AG09309 (cell line): Measurements from ENCODE around the gene MYL10.

Experiments
- DNase-seq: peaks from one replicate; pipeline ENCODE4 v3.0.0-alpha.2; 2010; ENCODE audit warnings: low read depth
- H3K4me3 ChIP-seq: 2 replicates; pipeline ENCODE4 v1.5.1; 2011; ENCODE audit warnings: mild to moderate bottlenecking, low read depth, low read length, moderate library complexity; ENCODE audit not compliant: control insufficient read depth
- TF ChIP-seq, protein P1 (sequence below): IDR thresholded peaks from 2 replicates; pipeline ENCODE4 v1.5.1; 2011; ENCODE audit warnings: mild to moderate bottlenecking, low read depth, low read length, inconsistent platforms; ENCODE audit not compliant: insufficient read depth, control insufficient read depth; ENCODE audit errors: missing control alignments

Gene MYL10

DNA sequence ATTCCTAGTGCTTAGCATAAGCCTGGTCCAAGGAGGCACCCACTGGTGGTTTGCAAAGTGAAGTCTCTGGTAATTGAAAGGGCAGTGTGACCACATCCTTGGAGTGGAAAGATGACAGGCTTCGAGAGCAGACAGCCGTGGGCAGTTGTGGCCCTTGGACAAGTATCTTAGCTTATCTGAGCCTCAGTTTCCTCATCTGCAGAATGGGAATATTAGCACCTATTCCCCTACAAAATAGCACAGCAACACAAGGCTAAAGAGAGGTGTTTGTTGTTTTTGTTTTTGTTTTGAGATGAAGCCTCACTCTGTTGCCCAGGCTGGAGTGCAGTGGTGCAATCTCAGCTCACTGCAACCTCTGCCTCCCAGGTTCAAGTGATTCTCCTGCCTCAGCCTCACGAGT, 29.3 kb downstream of the MYL10 start:
- TF ChIP-seq, protein P1, sequence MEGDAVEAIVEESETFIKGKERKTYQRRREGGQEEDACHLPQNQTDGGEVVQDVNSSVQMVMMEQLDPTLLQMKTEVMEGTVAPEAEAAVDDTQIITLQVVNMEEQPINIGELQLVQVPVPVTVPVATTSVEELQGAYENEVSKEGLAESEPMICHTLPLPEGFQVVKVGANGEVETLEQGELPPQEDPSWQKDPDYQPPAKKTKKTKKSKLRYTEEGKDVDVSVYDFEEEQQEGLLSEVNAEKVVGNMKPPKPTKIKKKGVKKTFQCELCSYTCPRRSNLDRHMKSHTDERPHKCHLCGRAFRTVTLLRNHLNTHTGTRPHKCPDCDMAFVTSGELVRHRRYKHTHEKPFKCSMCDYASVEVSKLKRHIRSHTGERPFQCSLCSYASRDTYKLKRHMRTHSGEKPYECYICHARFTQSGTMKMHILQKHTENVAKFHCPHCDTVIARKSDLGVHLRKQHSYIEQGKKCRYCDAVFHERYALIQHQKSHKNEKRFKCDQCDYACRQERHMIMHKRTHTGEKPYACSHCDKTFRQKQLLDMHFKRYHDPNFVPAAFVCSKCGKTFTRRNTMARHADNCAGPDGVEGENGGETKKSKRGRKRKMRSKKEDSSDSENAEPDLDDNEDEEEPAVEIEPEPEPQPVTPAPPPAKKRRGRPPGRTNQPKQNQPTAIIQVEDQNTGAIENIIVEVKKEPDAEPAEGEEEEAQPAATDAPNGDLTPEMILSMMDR = no peak
- no peak overlapping the region for H3K4me3 ChIP-seq
- DNase-seq = no peak

DNA sequence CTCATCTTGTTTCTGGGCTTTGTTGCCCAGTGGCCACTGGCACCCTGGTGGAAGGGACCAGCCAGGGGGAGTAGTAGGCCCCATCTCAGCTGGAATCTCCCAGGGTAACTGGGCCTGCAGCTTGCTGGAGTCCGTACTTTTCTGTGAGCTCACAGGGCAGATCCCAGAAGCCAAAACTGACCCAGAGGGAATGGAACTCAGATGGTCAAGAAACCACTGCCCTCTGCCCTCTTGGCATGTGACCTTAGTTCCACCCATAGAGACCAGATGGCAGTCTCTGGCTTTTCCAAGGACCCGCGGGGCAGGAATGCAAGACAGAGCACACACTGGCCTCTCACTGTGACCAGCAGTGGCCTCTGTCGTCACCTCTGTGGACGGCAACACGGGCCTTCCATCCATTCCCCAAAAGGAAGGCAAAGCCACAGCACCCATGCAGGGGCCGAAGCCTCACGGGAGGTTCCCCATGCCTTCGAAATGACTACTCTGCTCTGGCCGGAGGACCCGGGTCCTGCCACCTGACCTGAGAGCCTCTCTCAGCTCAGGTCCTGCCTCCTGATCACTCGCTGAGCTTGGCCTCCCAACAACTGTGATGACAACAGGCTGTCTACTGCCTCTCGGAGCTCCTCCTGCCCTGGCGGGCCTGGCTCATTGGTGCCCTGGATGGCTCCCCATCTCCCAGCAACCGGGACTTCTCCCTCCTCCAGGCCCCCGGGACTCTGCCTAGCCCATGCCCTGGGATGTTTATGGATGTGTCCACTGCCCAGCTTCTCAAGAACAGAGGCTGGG, 29.9 kb downstream of the MYL10 start:
- TF ChIP-seq, protein P1 = no peak
- no peak overlapping the region for H3K4me3 ChIP-seq
- no peak for DNase-seq

DNA sequence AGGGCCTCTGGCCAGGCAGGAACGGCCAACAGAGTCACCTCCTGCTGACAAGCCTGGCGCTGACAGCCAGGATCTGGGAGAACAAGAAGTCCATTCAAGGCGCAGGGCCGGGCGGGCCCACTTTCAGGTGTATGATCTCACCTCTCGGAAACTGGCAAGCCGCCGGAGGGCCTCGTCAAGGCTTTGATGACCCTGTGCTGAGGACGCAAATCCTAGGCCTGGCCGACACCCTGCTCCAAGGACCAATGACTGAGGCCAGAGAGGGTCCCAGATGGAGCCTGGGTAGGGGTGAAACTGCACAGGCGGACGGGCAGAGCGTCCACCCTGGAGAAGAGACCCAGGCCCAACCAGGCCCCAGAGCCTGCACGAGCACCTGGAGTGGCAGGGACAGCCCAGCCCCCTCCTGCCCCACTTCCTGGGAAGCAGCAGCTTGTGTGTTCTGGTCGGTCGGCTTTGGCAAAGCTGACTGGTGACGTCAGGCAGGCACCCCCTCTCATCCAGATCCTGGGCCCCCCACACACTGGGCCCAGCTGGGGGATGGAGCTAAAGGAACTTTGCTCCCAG, 30.6 kb downstream of the MYL10 start:
- no peak for DNase-seq
- TF ChIP-seq, protein P1 = no peak
- H3K4me3 ChIP-seq = no peak overlapping the region

DNA sequence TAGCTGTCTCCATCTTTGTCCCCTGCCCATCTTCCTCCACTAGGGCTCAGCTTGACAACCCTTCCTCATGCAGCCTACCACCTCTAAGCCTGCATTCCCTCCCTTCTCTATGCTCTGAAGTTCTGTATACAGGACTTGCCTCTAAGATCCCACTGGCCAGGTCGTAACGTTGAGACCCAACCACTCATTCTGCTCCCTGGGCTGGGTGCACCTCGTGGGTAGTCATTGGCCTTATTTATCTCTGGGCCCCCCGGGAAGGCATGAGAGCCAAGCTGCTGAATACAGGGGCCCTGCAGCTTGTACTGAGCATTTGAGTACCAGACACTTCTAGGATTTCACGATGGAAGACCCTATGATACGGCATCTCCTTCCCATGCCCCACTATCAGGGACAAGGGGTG, 31.2 kb downstream of the MYL10 start:
- TF ChIP-seq, protein P1 = no peak
- no peak overlapping the region for H3K4me3 ChIP-seq
- no peak for DNase-seq

DNA sequence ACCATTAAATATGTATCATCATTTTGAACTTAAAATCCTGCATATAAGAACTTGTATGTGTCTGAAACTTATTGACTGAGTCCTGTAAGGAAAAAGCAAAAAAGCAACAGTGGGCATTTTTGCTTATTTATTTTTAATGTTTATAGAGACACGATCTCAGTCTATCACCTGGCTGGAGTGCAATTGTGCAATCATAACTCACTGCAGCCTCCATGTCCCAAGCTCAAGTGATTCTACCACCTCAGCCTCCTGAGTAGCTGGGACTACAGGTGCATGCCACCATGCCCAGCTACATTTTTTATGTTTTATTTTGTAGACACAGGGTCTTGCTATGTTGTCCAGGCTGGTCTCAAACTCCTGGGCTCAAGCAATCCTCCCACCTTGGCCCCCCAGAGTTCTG, 32.2 kb downstream of the MYL10 start:
- DNase-seq = no peak
- TF ChIP-seq, protein P1 = no peak
- H3K4me3 ChIP-seq = no peak overlapping the region

DNA sequence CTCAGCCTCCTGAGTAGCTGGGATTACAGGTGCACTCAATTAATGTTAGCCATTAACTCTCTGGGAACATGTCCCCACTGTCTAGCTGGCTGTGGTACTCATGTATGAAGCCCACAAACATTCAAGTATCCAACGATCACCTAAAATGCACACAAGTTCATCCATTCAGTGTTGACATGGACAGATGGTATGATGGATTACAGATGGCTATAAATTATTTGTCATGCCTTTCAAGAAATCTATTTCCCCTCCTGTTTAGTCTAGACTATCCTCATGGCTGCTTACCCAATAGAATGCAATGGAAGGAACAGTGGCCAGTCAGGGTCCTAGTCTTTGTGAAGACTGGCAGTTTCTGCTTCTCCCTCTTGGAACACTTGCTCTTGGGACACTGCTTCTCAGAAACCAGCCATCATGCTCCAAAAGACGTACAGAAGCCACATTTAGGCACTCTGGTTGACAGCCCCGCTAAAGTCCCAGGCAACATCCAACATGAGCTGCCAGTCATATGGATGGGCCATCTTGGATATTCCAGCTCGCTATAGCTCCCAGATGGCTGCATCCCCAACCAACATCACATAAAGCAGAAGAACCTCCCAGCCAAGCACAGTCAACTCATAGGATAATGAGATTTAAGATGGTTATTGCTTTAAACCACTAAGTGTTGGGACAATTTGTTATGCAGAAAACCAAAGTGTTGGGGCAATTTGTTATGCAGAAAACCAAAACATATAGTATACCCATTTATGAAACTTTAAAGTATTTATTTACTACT, 33.1 kb downstream of the MYL10 start:
- H3K4me3 ChIP-seq = no peak overlapping the region
- no peak for DNase-seq
- TF ChIP-seq, protein P1 = no peak
